ENCODE results near the gene KIF21A.

The KIF21A gene

DNA sequence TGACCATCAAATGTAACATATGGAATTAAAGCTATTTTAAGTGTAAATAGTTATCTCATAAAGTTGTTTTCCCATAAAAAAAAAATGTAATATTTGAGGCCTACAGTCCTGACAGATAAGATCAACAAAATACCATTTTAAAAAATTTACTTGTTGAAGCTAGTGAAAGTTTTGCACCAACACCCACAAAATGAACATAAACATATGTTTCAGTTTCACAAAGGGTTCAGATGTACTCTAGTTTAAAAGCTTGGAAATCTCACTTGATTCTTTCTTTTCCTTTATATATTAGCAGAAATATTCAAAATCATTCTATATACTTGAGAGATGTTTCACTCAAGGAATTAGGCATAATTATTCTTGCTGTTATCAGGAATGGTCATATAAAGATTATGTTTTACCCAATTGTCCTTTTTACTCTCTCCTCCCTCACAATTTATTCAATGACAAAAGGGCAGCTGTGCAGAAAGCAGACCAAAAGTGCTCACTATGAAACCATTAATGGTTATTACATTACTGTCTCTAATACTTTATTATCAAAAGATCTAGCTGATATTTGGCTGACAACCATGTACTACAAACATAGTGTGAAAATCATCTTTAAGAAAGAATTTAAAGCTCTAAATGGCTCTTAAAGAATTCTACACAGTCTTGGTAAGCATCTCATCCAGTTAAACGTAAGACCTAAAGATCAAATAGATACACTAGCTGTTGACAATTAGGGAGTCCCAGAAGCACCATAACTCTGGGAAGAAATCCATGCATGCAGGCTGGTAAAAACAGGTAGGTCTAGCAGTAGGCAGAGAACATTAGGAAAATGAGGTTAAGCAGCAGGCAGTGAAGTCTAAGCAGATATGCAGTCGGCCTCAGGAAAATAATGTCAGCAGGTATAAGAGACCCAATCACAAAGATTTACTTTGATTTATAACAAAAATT is 28.8 kb downstream of the KIF21A start:
- Histone ChIP-seq H3K27ac (ENCODE audit: low read depth, low read length) (no peak overlapping the region), H3K4ac (ENCODE audit: low read depth, low read length) (no peak overlapping the region), H3K79me2 (ENCODE audit: control insufficient read depth, insufficient read depth, low read length) (no peaks in the 10 kb centered on the region), H2AK5ac (ENCODE audit: low read length) (no peak overlapping the region), H2BK120ac (ENCODE audit: low read depth, low read length) (no peak overlapping the region), H3K23ac (ENCODE audit: low read length) (no peak overlapping the region), H3K4me1 (ENCODE audit: control insufficient read depth, low read depth, low read length) (no peaks in the 10 kb centered on the region), H2BK5ac (ENCODE audit: low read length) (no peak overlapping the region), H4K8ac (ENCODE audit: low read depth, low read length) (no peak overlapping the region), H3K79me1 (ENCODE audit: low read length) (no peaks in the 10 kb centered on the region), H3K9ac (ENCODE audit: low read length) (no peak overlapping the region), H2BK15ac (replicated peaks; ENCODE audit: low read depth) (no peak overlapping the region), H4K5ac (ENCODE audit: low read length) (no peak overlapping the region), H3K4me3 (ENCODE audit: low read length) (no peak overlapping the region), H3K56ac (ENCODE audit: low read length) (no peak overlapping the region), H3K36me3 (ENCODE audit: control insufficient read depth, insufficient read depth, low read length) (no peaks in the 10 kb centered on the region), H3K18ac (ENCODE audit: low read length) (no peak overlapping the region), H3K27me3 (ENCODE audit: insufficient read depth, low read length, poor library complexity) (no peaks in the 10 kb centered on the region), H3K4me2 (ENCODE audit: low read length) (no peak overlapping the region)
- WGBS (ENCODE audit: extremely low coverage, insufficient coverage, low lambda C conversion rate), result no CpG with 5 or more reads among the region's 2 CpGs
- DNase-seq, result no peak

DNA sequence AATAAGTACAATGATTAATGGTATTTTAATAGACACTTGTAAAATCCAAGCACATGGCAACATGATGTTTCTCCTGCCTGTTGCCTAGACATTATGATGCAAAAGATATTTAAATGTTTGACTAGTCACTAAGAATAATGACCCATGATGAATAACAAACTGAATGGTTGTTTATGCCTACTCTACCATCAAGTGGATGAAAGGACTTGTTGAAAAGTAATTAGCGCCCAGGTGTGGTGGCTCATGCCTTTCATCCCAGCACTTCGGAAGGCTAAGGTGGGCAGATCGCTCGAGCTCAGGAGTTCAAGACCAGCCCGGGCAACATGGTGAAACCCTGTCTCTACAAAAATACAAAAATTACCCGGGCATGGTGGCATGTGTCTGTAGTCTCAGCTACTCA is 30.7 kb downstream of the KIF21A start:
- no peak overlapping the region for H3K4me3 ChIP-seq (ENCODE audit: low read length)
- H3K27ac ChIP-seq (ENCODE audit: low read depth, low read length), result no peak overlapping the region
- H4K5ac ChIP-seq (ENCODE audit: low read length), result no peak overlapping the region
- H3K23ac ChIP-seq (ENCODE audit: low read length), result no peak overlapping the region
- no peak overlapping the region for H3K18ac ChIP-seq (ENCODE audit: low read length)
- H3K56ac ChIP-seq (ENCODE audit: low read length), result no peak overlapping the region
- H3K4me1 ChIP-seq (ENCODE audit: control insufficient read depth, low read depth, low read length), result no peaks in the 10 kb centered on the region
- H3K79me2 ChIP-seq (ENCODE audit: control insufficient read depth, insufficient read depth, low read length), result no peaks in the 10 kb centered on the region
- H3K4ac ChIP-seq (ENCODE audit: low read depth, low read length), result no peak overlapping the region
- H2BK5ac ChIP-seq (ENCODE audit: low read length), result no peak overlapping the region
- no peak overlapping the region for H3K4me2 ChIP-seq (ENCODE audit: low read length)
- H3K79me1 ChIP-seq (ENCODE audit: low read length), result no peaks in the 10 kb centered on the region
- no peaks in the 10 kb centered on the region for H3K27me3 ChIP-seq (ENCODE audit: insufficient read depth, low read length, poor library complexity)
- H2BK15ac ChIP-seq (replicated peaks; ENCODE audit: low read depth), result no peak overlapping the region
- no peak for DNase-seq
- WGBS (ENCODE audit: extremely low coverage, insufficient coverage, low lambda C conversion rate), result no CpG with 5 or more reads among the region's 6 CpGs
- no peaks in the 10 kb centered on the region for H3K36me3 ChIP-seq (ENCODE audit: control insufficient read depth, insufficient read depth, low read length)
- no peak overlapping the region for H2AK5ac ChIP-seq (ENCODE audit: low read length)
- no peak overlapping the region for H2BK120ac ChIP-seq (ENCODE audit: low read depth, low read length)
- no peak overlapping the region for H3K9ac ChIP-seq (ENCODE audit: low read length)
- no peak overlapping the region for H4K8ac ChIP-seq (ENCODE audit: low read depth, low read length)

DNA sequence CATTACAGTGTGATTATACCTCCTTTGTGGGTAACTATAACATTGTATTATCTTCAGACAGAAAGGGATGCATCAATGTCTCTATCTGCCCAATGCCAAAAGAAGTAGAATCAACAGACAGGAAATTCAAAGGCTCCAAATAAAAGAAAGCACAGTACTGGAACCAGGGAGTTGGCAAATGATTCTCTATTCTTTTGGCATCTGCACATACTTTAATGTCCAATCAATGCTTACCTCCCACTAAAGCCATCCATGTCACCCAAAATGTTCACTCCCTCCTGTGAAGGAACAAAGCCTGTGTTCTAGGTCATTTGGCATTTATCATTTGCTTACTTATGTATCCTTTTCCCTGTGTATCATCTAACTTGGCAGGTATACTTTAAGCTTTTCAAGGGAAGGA is 36.7 kb downstream of the KIF21A start:
- no peak overlapping the region for H3K27ac ChIP-seq (ENCODE audit: low read depth, low read length)
- no peak overlapping the region for H2BK120ac ChIP-seq (ENCODE audit: low read depth, low read length)
- H3K4me2 ChIP-seq (ENCODE audit: low read length), result no peak overlapping the region
- H3K4me1 ChIP-seq (ENCODE audit: control insufficient read depth, low read depth, low read length), result no peaks in the 10 kb centered on the region
- no peak overlapping the region for H2AK5ac ChIP-seq (ENCODE audit: low read length)
- H3K36me3 ChIP-seq (ENCODE audit: control insufficient read depth, insufficient read depth, low read length), result no peaks in the 10 kb centered on the region
- H4K8ac ChIP-seq (ENCODE audit: low read depth, low read length), result no peak overlapping the region
- peaks cover 1% of the 10 kb centered on the region for H3K79me1 ChIP-seq (ENCODE audit: low read length)
- H2BK15ac ChIP-seq (replicated peaks; ENCODE audit: low read depth), result no peak overlapping the region
- H3K4me3 ChIP-seq (ENCODE audit: low read length), result no peak overlapping the region
- no peak overlapping the region for H3K23ac ChIP-seq (ENCODE audit: low read length)
- H3K4ac ChIP-seq (ENCODE audit: low read depth, low read length), result no peak overlapping the region
- no peaks in the 10 kb centered on the region for H3K27me3 ChIP-seq (ENCODE audit: insufficient read depth, low read length, poor library complexity)
- no peak overlapping the region for H3K56ac ChIP-seq (ENCODE audit: low read length)
- no peak overlapping the region for H3K9ac ChIP-seq (ENCODE audit: low read length)
- H3K18ac ChIP-seq (ENCODE audit: low read length), result no peak overlapping the region
- no peak overlapping the region for H4K5ac ChIP-seq (ENCODE audit: low read length)
- DNase-seq, result no peak
- H3K79me2 ChIP-seq (ENCODE audit: control insufficient read depth, insufficient read depth, low read length), result no peaks in the 10 kb centered on the region
- no peak overlapping the region for H2BK5ac ChIP-seq (ENCODE audit: low read length)

DNA sequence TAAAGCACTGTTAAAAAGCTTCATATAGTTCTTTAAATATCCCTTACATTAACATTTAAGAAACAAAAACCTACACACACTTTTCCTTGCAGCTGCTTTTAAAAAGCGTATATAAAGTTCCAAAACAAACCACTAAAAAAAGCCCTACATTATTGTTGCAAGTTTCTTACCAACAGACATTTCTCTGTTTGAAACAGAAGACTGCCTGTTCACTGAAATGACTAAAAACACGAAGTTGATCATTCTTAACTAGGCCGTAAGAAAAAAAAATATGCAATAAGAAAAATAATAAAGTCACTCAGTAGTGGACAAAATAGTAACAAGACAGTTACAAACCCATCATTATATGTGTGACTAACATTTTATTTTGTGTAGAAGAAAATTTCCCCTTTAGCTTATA is 37.3 kb downstream of the KIF21A start:
- H2BK5ac ChIP-seq (ENCODE audit: low read length), result no peak overlapping the region
- no peak overlapping the region for H3K56ac ChIP-seq (ENCODE audit: low read length)
- WGBS (ENCODE audit: extremely low coverage, insufficient coverage, low lambda C conversion rate), result 100% methylated on average over 1 of the region's 3 CpGs
- no peaks in the 10 kb centered on the region for H3K27me3 ChIP-seq (ENCODE audit: insufficient read depth, low read length, poor library complexity)
- no peak overlapping the region for H2AK5ac ChIP-seq (ENCODE audit: low read length)
- no peak overlapping the region for H4K8ac ChIP-seq (ENCODE audit: low read depth, low read length)
- H3K23ac ChIP-seq (ENCODE audit: low read length), result no peak overlapping the region
- no peak overlapping the region for H3K27ac ChIP-seq (ENCODE audit: low read depth, low read length)
- no peak overlapping the region for H3K4ac ChIP-seq (ENCODE audit: low read depth, low read length)
- H3K18ac ChIP-seq (ENCODE audit: low read length), result no peak overlapping the region
- no peaks in the 10 kb centered on the region for H3K4me1 ChIP-seq (ENCODE audit: control insufficient read depth, low read depth, low read length)
- H3K4me2 ChIP-seq (ENCODE audit: low read length), result no peak overlapping the region
- H4K5ac ChIP-seq (ENCODE audit: low read length), result no peak overlapping the region
- H2BK15ac ChIP-seq (replicated peaks; ENCODE audit: low read depth), result no peak overlapping the region
- no peaks in the 10 kb centered on the region for H3K79me2 ChIP-seq (ENCODE audit: control insufficient read depth, insufficient read depth, low read length)
- no peak overlapping the region for H2BK120ac ChIP-seq (ENCODE audit: low read depth, low read length)
- H3K79me1 ChIP-seq (ENCODE audit: low read length), result peaks cover 1% of the 10 kb centered on the region
- no peak overlapping the region for H3K9ac ChIP-seq (ENCODE audit: low read length)
- H3K4me3 ChIP-seq (ENCODE audit: low read length), result no peak overlapping the region
- no peak for DNase-seq
- no peaks in the 10 kb centered on the region for H3K36me3 ChIP-seq (ENCODE audit: control insufficient read depth, insufficient read depth, low read length)

DNA sequence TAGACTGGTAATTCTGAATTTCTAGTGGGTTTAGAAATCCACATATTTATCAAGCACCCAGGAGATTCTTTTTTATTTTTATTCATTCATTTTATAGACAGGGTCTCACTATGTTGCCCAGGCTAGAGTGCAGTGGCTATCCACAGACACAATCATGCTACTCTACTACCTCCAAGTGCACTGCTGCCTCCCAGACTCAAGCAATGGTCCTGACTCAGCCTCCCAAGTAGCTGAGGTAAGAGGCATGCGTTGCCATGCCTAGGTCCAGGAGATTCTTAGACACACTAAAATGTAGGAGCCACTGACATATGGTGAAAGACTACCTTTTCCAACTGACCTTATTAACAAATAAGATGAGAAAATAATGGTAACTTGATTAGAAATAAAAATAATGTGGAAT is 38.9 kb downstream of the KIF21A start:
- H3K27me3 ChIP-seq (ENCODE audit: insufficient read depth, low read length, poor library complexity), result no peaks in the 10 kb centered on the region
- H2BK120ac ChIP-seq (ENCODE audit: low read depth, low read length), result no peak overlapping the region
- H3K79me1 ChIP-seq (ENCODE audit: low read length), result peaks cover 1% of the 10 kb centered on the region
- H3K27ac ChIP-seq (ENCODE audit: low read depth, low read length), result no peak overlapping the region
- H3K36me3 ChIP-seq (ENCODE audit: control insufficient read depth, insufficient read depth, low read length), result no peaks in the 10 kb centered on the region
- no peak overlapping the region for H3K23ac ChIP-seq (ENCODE audit: low read length)
- no peak overlapping the region for H2BK15ac ChIP-seq (replicated peaks; ENCODE audit: low read depth)
- H3K4me3 ChIP-seq (ENCODE audit: low read length), result no peak overlapping the region
- H4K5ac ChIP-seq (ENCODE audit: low read length), result no peak overlapping the region
- WGBS (ENCODE audit: extremely low coverage, insufficient coverage, low lambda C conversion rate), result no CpG with 5 or more reads among the region's 1 CpG
- H3K4ac ChIP-seq (ENCODE audit: low read depth, low read length), result no peak overlapping the region
- no peak overlapping the region for H2BK5ac ChIP-seq (ENCODE audit: low read length)
- no peak overlapping the region for H3K4me2 ChIP-seq (ENCODE audit: low read length)
- no peaks in the 10 kb centered on the region for H3K4me1 ChIP-seq (ENCODE audit: control insufficient read depth, low read depth, low read length)
- H4K8ac ChIP-seq (ENCODE audit: low read depth, low read length), result no peak overlapping the region
- no peak overlapping the region for H3K56ac ChIP-seq (ENCODE audit: low read length)
- H2AK5ac ChIP-seq (ENCODE audit: low read length), result no peak overlapping the region
- no peak overlapping the region for H3K18ac ChIP-seq (ENCODE audit: low read length)
- H3K79me2 ChIP-seq (ENCODE audit: control insufficient read depth, insufficient read depth, low read length), result no peaks in the 10 kb centered on the region
- no peak for DNase-seq
- no peak overlapping the region for H3K9ac ChIP-seq (ENCODE audit: low read length)

DNA sequence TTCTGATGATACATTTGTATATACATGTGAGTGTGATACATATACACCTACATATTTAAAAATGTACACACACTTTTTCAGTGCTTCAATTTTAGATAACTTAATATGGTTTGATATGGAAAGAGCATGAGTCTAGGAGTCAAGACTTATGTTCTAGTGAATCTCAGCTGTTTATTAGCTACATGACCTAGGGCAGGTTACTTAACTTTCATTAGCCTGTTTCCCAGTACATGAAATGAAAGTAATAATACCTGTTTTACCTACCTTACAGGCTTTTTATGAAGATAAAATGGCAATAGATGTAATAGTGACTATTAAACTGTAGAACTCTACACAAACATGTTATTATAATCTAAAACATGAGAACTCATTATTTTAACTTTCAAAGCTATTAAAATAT is 39.5 kb downstream of the KIF21A start:
- H3K79me1 ChIP-seq (ENCODE audit: low read length), result peaks cover 1% of the 10 kb centered on the region
- no peak for DNase-seq
- H3K36me3 ChIP-seq (ENCODE audit: control insufficient read depth, insufficient read depth, low read length), result no peaks in the 10 kb centered on the region
- no peak overlapping the region for H2BK15ac ChIP-seq (replicated peaks; ENCODE audit: low read depth)
- no peak overlapping the region for H3K56ac ChIP-seq (ENCODE audit: low read length)
- no peak overlapping the region for H3K4ac ChIP-seq (ENCODE audit: low read depth, low read length)
- no peak overlapping the region for H2BK5ac ChIP-seq (ENCODE audit: low read length)
- no peak overlapping the region for H3K4me3 ChIP-seq (ENCODE audit: low read length)
- no peaks in the 10 kb centered on the region for H3K27me3 ChIP-seq (ENCODE audit: insufficient read depth, low read length, poor library complexity)
- H2AK5ac ChIP-seq (ENCODE audit: low read length), result no peak overlapping the region
- no peak overlapping the region for H3K4me2 ChIP-seq (ENCODE audit: low read length)
- no peak overlapping the region for H3K27ac ChIP-seq (ENCODE audit: low read depth, low read length)
- H2BK120ac ChIP-seq (ENCODE audit: low read depth, low read length), result no peak overlapping the region
- no peaks in the 10 kb centered on the region for H3K4me1 ChIP-seq (ENCODE audit: control insufficient read depth, low read depth, low read length)
- no peak overlapping the region for H4K5ac ChIP-seq (ENCODE audit: low read length)
- no peak overlapping the region for H3K18ac ChIP-seq (ENCODE audit: low read length)
- no peak overlapping the region for H4K8ac ChIP-seq (ENCODE audit: low read depth, low read length)
- no peak overlapping the region for H3K9ac ChIP-seq (ENCODE audit: low read length)
- H3K23ac ChIP-seq (ENCODE audit: low read length), result no peak overlapping the region
- no peaks in the 10 kb centered on the region for H3K79me2 ChIP-seq (ENCODE audit: control insufficient read depth, insufficient read depth, low read length)
